ENCODE data around the gene CD80.

CD80 gene

GRCh38 chr3:119492128-119492527 lies 67.3 kb downstream of the CD80 start:
- no peak for DNase-seq

GRCh38 chr3:119490153-119490552 lies 69.3 kb downstream of the CD80 start:
- no peak for DNase-seq

- DNase-seq: no peak
Measured at GRCh38 chr3:119485563-119485962, 73.9 kb downstream of the CD80 start.

GRCh38 chr3:119483101-119483500 lies 76.3 kb downstream of the CD80 start:
- no peak for DNase-seq

- no peak for DNase-seq
Measured at GRCh38 chr3:119481079-119481478, 78.3 kb downstream of the CD80 start.

All from EL (cell line).